Sigmoid colon (tissue), 7 donors: ENCODE data around the gene HSPG2. TPM values are rescaled to one million over a fixed set of nuclear protein-coding genes. Genes with fewer than 3 reads are reported as not detected.

ENCODE experiments used
- DNase-seq: peaks from one replicate; pipeline ENCODE4 v3.0.0-alpha.2; 2019
- H3K27ac ChIP-seq, 4 donors: fragments of 200-600 bp; sonication (generic); one replicate each; pipeline ENCODE4 v1.5.1; 2016 to 2019; ENCODE audit warnings: mild to moderate bottlenecking in 1 of 4
- H3K27me3 ChIP-seq, 3 donors: fragments of 200-600 bp; sonication (generic); one replicate each; pipeline ENCODE4 v1.5.1; 2019; ENCODE audit warnings: mild to moderate bottlenecking in 1 of 3
- H3K36me3 ChIP-seq, 4 donors: fragments of 200-600 bp; sonication (generic); one replicate each; pipeline ENCODE4 v1.5.1; 2016 to 2019
- H3K4me1 ChIP-seq, 4 donors: fragments of 200-600 bp; sonication (generic); one replicate each; pipeline ENCODE4 v1.5.1; 2017 to 2019
- H3K4me3 ChIP-seq, 4 donors: fragments of 200-600 bp; sonication (generic); one replicate each; pipeline ENCODE4 v1.5.1; 2017 to 2019; ENCODE audit warnings: mild to moderate bottlenecking in 2 of 4, moderate library complexity in 1 of 4
- H3K9me3 ChIP-seq, 4 donors: fragments of 200-600 bp in 3 of 4; sonication (generic) in 3 of 4; one replicate each; pipeline versions ENCODE4 v1.5.1 to v1.6.1; 2013 to 2019
- CTCF ChIP-seq, 4 experiments: fragments of 450-650 bp in 3 of 4; fragments of 200-600 bp in 1 of 4; IDR thresholded peaks; one replicate each; pipeline ENCODE4 v1.5.1; 2016 to 2019; ENCODE audit warnings: antibody characterized with exemption in 4 of 4, mild to moderate bottlenecking in 3 of 4, moderate library complexity in 2 of 4
- EP300 ChIP-seq, 4 donors: sonication (generic); formaldehyde crosslinking; IDR thresholded peaks; one replicate each; pipeline ENCODE4 v1.6.1; 2017; ENCODE audit warnings: antibody characterized with exemption in 4 of 4
- POLR2A ChIP-seq, 2 donors: fragments of 450-650 bp; IDR thresholded peaks; one replicate each; pipeline ENCODE4 v1.6.1; 2016; ENCODE audit warnings: antibody characterized with exemption in 2 of 2, mild to moderate bottlenecking in 2 of 2, moderate library complexity in 2 of 2
- POLR2AphosphoS5 ChIP-seq, 4 donors: sonication (generic); formaldehyde crosslinking; IDR thresholded peaks; one replicate each; pipeline ENCODE4 v1.6.1; 2017; ENCODE audit warnings: antibody characterized with exemption in 4 of 4
- WGBS, 2 donors: extraction: QIAGEN DNeasy Blood & Tissue Kit; methylation state at CpG; one replicate each; pipeline ENCODE4 v1.1.7; 2013; 5-methylcytosine and 5-hydroxymethylcytosine counted together
- intact Hi-C: fragments of 100-400 bp; cut with DNase I; formaldehyde crosslinking; loops from one replicate; pipeline ENCODE4 v1.15.1; 2023
- polyA plus RNA-seq, 3 donors: library from polyadenylated mRNA; stranded (reverse); fragments of 200-250 nt; gene quantifications; one replicate each; pipeline ENCODE4 v1.2.3, GENCODE V29; 2013
- total RNA-seq, 4 donors: library from RNA; depleted of rRNA; stranded (reverse); fragments of >200 nt; gene quantifications; one replicate each; pipeline ENCODE4 v1.1.0, GENCODE V29; 2016
- donor health status: healthy with polysubstance abuse.
- donor health status: Bipolar disorder and iron deficiency.
- donor health status: healthy.

Gene HSPG2
- total and polyA plus RNA-seq, 7 donors: 6.0 to 761 (median 104) TPM

- H3K4me1 ChIP-seq: peaks cover 0 to 10% (median 3%) of the 10 kb centered on the region in 4 donors
- H3K36me3 ChIP-seq: peaks cover 81 to 100% (median 95%) of the 10 kb centered on the region in 4 donors
- H3K27me3 ChIP-seq: no peaks in the 10 kb centered on the region
- WGBS, 2 donors: 87 to 91% methylated on average over 14 of the region's 14 CpGs
- H3K27ac ChIP-seq: peak overlapping the region; percentile 9 to 88 (median 33)
- H3K4me3 ChIP-seq: no peak overlapping the region
- TF ChIP-seq EP300 (IDR thresholded peaks at IDR 0.05) (no peak), POLR2AphosphoS5 (IDR thresholded peaks at IDR 0.05) (no peak), CTCF (IDR thresholded peaks at IDR 0.05) (no peak)
- no peak for DNase-seq
- intact Hi-C loops: no loop called here
- H3K9me3 ChIP-seq: no peaks in the 10 kb centered on the region
Measured at GRCh38 chr1:21857142-21857839, 79.8 kb downstream of the HSPG2 start.

- intact Hi-C loops: no loop called here
- Histone ChIP-seq H3K4me3 (no peak overlapping the region), H3K4me1 (no peaks in the 10 kb centered on the region), H3K9me3 (no peaks in the 10 kb centered on the region), H3K27me3 (no peaks in the 10 kb centered on the region), H3K27ac (peak overlapping the region; percentile 1 to 88 (median 34)), H3K36me3 (peaks cover 78 to 100% (median 95%) of the 10 kb centered on the region in 4 donors)
- WGBS, 2 donors: 89 to 90% methylated on average over 35 of the region's 35 CpGs
- DNase-seq: no peak
- TF ChIP-seq POLR2A (IDR thresholded peaks at IDR 0.05) (no peak), EP300 (IDR thresholded peaks at IDR 0.05) (no peak), CTCF (IDR thresholded peaks at IDR 0.05) (no peak), POLR2AphosphoS5 (IDR thresholded peaks at IDR 0.05) (no peak)
Measured at GRCh38 chr1:21855257-21856096, 81.6 kb downstream of the HSPG2 start.

GRCh38 chr1:21854751-21855131 lies 82.4 kb downstream of the HSPG2 start:
- H3K36me3 ChIP-seq: peaks cover 78 to 100% (median 94%) of the 10 kb centered on the region in 4 donors
- TF ChIP-seq CTCF (IDR thresholded peaks at IDR 0.05): no peak
- TF ChIP-seq POLR2AphosphoS5 (IDR thresholded peaks at IDR 0.05): no peak
- no peak for TF ChIP-seq POLR2A (IDR thresholded peaks at IDR 0.05)
- no peak for TF ChIP-seq EP300 (IDR thresholded peaks at IDR 0.05)
- H3K27ac ChIP-seq: peak overlapping the region in 1 of 4 donors; percentile 11
- DNase-seq: no peak
- no peaks in the 10 kb centered on the region for H3K4me1 ChIP-seq
- no peak overlapping the region for H3K4me3 ChIP-seq
- intact Hi-C loops: no loop called here
- H3K27me3 ChIP-seq: no peaks in the 10 kb centered on the region
- 95% methylated on average over 13 of the region's 13 CpGs for WGBS, 2 donors
- no peaks in the 10 kb centered on the region for H3K9me3 ChIP-seq

- H3K4me3 ChIP-seq: no peak overlapping the region
- peaks cover 78 to 100% (median 94%) of the 10 kb centered on the region in 4 donors for H3K36me3 ChIP-seq
- TF ChIP-seq POLR2A (IDR thresholded peaks at IDR 0.05) (no peak), EP300 (IDR thresholded peaks at IDR 0.05) (no peak), POLR2AphosphoS5 (IDR thresholded peaks at IDR 0.05) (no peak), CTCF (IDR thresholded peaks at IDR 0.05) (no peak)
- peak overlapping the region in 1 of 4 donors; percentile 11 for H3K27ac ChIP-seq
- 93 to 94% methylated on average over 21 of the region's 21 CpGs for WGBS, 2 donors
- intact Hi-C loops: no loop called here
- H3K4me1 ChIP-seq: no peaks in the 10 kb centered on the region
- DNase-seq: no peak
- no peaks in the 10 kb centered on the region for H3K27me3 ChIP-seq
- H3K9me3 ChIP-seq: no peaks in the 10 kb centered on the region
Measured at GRCh38 chr1:21854090-21854750, 82.9 kb downstream of the HSPG2 start.
